ENCODE results near the gene SERF2. TPM values are rescaled to one million over a fixed set of nuclear protein-coding genes. Genes with fewer than 3 reads are reported as not detected.

The SERF2 gene
- total and polyA plus RNA-seq, 7 donors, result 471 to 1,648 (median 1,023) TPM

- Histone ChIP-seq H3K9me3 (no peaks in the 10 kb centered on the region), H3K27ac (no peak overlapping the region), H3K36me3 (ENCODE audit: insufficient read depth in 1 of 2, low read depth in 1 of 2) (peaks cover 0 to 5% of the 10 kb centered on the region in 2 donors), H3K4me1 (no peaks in the 10 kb centered on the region), H3K27me3 (ENCODE audit: insufficient read depth in 3 of 3, low read length in 2 of 3) (no peaks in the 10 kb centered on the region), H3K4me3 (no peak overlapping the region)
- no peak for DNase-seq
- no peak for ATAC-seq
- intact Hi-C loops (cut with DNase I), result no loop called here
- no peak for TF ChIP-seq CTCF (IDR thresholded peaks at IDR 0.05)
These were observed 53.3 kb downstream of the SERF2 start for GRCh38 chr15:43845421-43845820.

Other genes starting within 250 kb of the SERF2 start
- gene PPIP5K1, start 202.1 kb upstream of the SERF2 start, total RNA-seq, result 10 to 100 TPM; 19.3 to 37.3 (median 27.9) TPM
- gene PPIP5K1, start 202.1 kb upstream of the SERF2 start, polyA plus RNA-seq, result 10 to 100 TPM in 1 of 3 donors, 1 to 10 TPM in 2; 4.5 to 14.2 (median 5.2) TPM
- under 1 TPM in 1 of 4 donors, not detected in 3; 0.21 TPM for gene CKMT1B, start 198.3 kb upstream of the SERF2 start, total RNA-seq
- gene CKMT1B, start 198.3 kb upstream of the SERF2 start, polyA plus RNA-seq, result under 1 TPM in 2 of 3 donors, not detected in 1; 0.10 to 0.14 TPM
- under 1 TPM in 3 of 4 donors, not detected in 1; 0.08 to 0.62 (median 0.20) TPM for gene STRC, start 173.5 kb upstream of the SERF2 start, total RNA-seq
- gene STRC, start 173.5 kb upstream of the SERF2 start, polyA plus RNA-seq, result under 1 TPM in 2 of 3 donors, not detected in 1; 0.10 to 0.31 TPM
- 1 to 10 TPM in 3 of 4 donors, under 1 TPM in 1; 0.87 to 1.4 (median 1.2) TPM for gene CATSPER2, start 143.5 kb upstream of the SERF2 start, total RNA-seq
- gene CATSPER2, start 143.5 kb upstream of the SERF2 start, polyA plus RNA-seq, result 1 to 10 TPM in 2 of 3 donors, under 1 TPM in 1; 0.80 to 3.2 (median 3.1) TPM
- gene CKMT1A, start 98.5 kb upstream of the SERF2 start, total RNA-seq, result not detected
- gene CKMT1A, start 98.5 kb upstream of the SERF2 start, polyA plus RNA-seq, result under 1 TPM; 0.03 to 0.14 (median 0.12) TPM
- gene PDIA3, start 45.9 kb upstream of the SERF2 start, total RNA-seq, result 10 to 100 TPM; 49.5 to 81.9 (median 66.7) TPM
- 10 to 100 TPM; 48.0 to 89.0 (median 50.0) TPM for gene PDIA3, start 45.9 kb upstream of the SERF2 start, polyA plus RNA-seq
- gene ELL3, start 15.4 kb upstream of the SERF2 start, total RNA-seq, result 1 to 10 TPM; 1.3 to 8.5 (median 2.3) TPM
- 1 to 10 TPM; 1.5 to 4.6 (median 4.1) TPM for gene ELL3, start 15.4 kb upstream of the SERF2 start, polyA plus RNA-seq
- under 1 TPM; 0.18 to 0.30 (median 0.21) TPM for gene SERINC4, start 7.9 kb downstream of the SERF2 start, total RNA-seq
- gene SERINC4, start 7.9 kb downstream of the SERF2 start, polyA plus RNA-seq, result under 1 TPM; 0.15 to 0.93 (median 0.57) TPM
- gene HYPK, start 8.3 kb downstream of the SERF2 start, total RNA-seq, result 10 to 100 TPM; 17.7 to 28.0 (median 18.9) TPM
- 10 to 100 TPM in 2 of 3 donors, under 1 TPM in 1; 0.77 to 36.5 (median 26.4) TPM for gene HYPK, start 8.3 kb downstream of the SERF2 start, polyA plus RNA-seq
- gene MFAP1, start 32.4 kb downstream of the SERF2 start, total RNA-seq, result 10 to 100 TPM; 18.0 to 21.4 (median 20.7) TPM
- 10 to 100 TPM; 17.2 to 31.4 (median 23.5) TPM for gene MFAP1, start 32.4 kb downstream of the SERF2 start, polyA plus RNA-seq
- under 1 TPM; 0.47 to 0.88 (median 0.75) TPM for gene WDR76, start 34.7 kb downstream of the SERF2 start, total RNA-seq
- under 1 TPM; 0.34 to 0.70 (median 0.59) TPM for gene WDR76, start 34.7 kb downstream of the SERF2 start, polyA plus RNA-seq